Muscle layer of duodenum (tissue), 2 donors: Measurements from ENCODE around the gene PSMC5.
"Not testable (repeated sequence)": the region's sequence is repeated elsewhere in the genome, so short reads cannot be mapped to it uniquely, and the experiment has no call there.

Experiments used
- H3K27ac ChIP-seq: one replicate; pipeline ENCODE4 v1.7.0; 2013; ENCODE audit warnings: mild to moderate bottlenecking, low read length
- H3K27me3 ChIP-seq: one replicate; pipeline ENCODE4 v1.7.0; 2013; ENCODE audit warnings: low read depth, mild to moderate bottlenecking, control low read depth, low read length
- H3K36me3 ChIP-seq, 2 donors: one replicate each; pipeline ENCODE4 v1.7.0; 2013; ENCODE audit warnings: low read length in 2 of 2, control low read depth in 1 of 2, mild to moderate bottlenecking in 1 of 2; ENCODE audit not compliant: insufficient read depth in 2 of 2, control insufficient read depth in 1 of 2
- H3K4me1 ChIP-seq, 2 donors: one replicate each; pipeline ENCODE4 v1.7.0; 2013; ENCODE audit warnings: low read length in 2 of 2, mild to moderate bottlenecking in 2 of 2, control low read depth in 1 of 2, moderate library complexity in 1 of 2; ENCODE audit not compliant: insufficient read depth in 2 of 2, control insufficient read depth in 1 of 2
- H3K4me3 ChIP-seq, 2 donors: one replicate each; pipeline ENCODE4 v1.7.0; 2013; ENCODE audit warnings: low read length in 2 of 2, low read depth in 1 of 2, mild to moderate bottlenecking in 1 of 2
- H3K9me3 ChIP-seq, 2 donors: one replicate each; pipeline ENCODE4 v1.7.0; 2013; ENCODE audit warnings: low read length in 2 of 2, control low read depth in 1 of 2, mild to moderate bottlenecking in 1 of 2; ENCODE audit not compliant: control insufficient read depth in 1 of 2
- donor health status: healthy.

PSMC5 gene

DNA sequence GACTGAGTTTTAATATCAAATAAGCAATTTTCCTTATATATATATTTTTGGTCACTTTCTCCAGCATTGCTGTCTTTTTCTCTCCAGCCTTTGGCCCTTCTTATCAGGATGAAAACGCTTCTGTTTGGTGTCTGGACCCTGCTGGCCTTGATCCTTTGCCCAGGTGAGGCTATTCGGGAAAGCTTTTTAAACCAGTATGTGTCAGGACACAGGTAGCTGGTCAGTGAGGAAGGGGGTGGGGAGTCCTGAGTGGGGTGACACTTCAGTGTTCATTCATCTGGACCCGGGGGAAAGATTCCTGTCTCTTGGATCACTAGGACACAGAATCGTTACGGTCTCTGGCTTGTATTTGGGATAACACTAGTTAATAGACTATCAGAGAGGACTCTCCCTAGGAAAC is 27.5 kb downstream of the PSMC5 start:
- H3K27ac ChIP-seq: no peak overlapping the region
- no peaks in the 10 kb centered on the region for H3K4me1 ChIP-seq
- no peaks in the 10 kb centered on the region for H3K9me3 ChIP-seq
- H3K4me3 ChIP-seq: no peak overlapping the region
- H3K36me3 ChIP-seq: no peaks in the 10 kb centered on the region
- no peaks in the 10 kb centered on the region for H3K27me3 ChIP-seq

DNA sequence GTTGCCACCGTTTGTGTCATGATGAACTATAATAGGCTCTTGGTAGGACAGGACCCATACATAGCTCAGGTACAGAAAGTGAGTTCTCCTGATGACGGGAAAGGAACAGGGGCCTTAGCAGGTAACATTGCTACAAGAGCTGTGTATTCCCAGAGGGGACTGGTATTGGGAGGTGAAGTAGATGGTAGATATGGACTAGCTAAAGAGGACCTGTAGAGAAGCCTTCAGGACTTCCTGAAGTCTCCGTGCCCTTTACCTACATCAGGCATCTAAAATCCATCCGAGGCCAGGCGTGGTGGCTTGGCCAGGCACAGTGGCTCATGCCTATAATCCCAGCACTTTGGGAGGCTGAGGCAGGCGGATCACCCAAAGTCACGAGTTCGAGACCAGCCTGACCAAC is 28.0 kb downstream of the PSMC5 start:
- Histone ChIP-seq H3K27me3 (no peaks in the 10 kb centered on the region), H3K9me3 (no peaks in the 10 kb centered on the region), H3K4me3 (no peak overlapping the region), H3K4me1 (no peaks in the 10 kb centered on the region), H3K27ac (no peak overlapping the region), H3K36me3 (no peaks in the 10 kb centered on the region)

- H3K27ac ChIP-seq, H3K4me3 ChIP-seq, H3K9me3 ChIP-seq, H3K36me3 ChIP-seq, H3K4me1 ChIP-seq, H3K27me3 ChIP-seq: not testable (repeated sequence)
Observed at GRCh38 chr17:63856425-63856824, 29.2 kb downstream of the PSMC5 start.

GRCh38 chr17:63859257-63859656 is 32.0 kb downstream of the PSMC5 start:
- Histone ChIP-seq H3K4me3 (no peak overlapping the region), H3K9me3 (no peaks in the 10 kb centered on the region)

DNA sequence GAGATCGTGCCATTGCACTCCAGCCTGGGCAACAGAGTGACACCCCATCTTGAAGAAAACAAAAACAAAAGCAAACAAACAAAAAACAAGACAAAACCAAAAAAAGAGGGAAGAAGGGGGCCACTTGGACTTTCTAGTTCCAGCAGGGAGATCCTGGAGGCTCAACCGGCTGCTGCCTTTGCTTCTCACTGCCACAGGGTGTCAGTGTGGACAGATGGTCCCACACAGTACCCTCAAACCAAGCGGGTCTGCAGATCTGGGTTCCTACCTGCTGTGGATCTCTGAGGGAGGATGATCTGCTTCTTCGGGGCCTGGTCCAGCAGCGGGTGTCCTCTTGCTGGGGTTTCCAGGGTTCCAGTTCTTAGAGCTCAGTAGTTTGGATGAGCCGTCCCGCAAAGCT is 39.4 kb downstream of the PSMC5 start:
- H3K4me3 ChIP-seq: not testable (repeated sequence)

More at GRCh38 chr17:63859257-63859656, 32.0 kb downstream of the PSMC5 start:
- no peak overlapping the region for H3K27ac ChIP-seq
- H3K4me1 ChIP-seq: no peaks in the 10 kb centered on the region
- H3K36me3 ChIP-seq: no peaks in the 10 kb centered on the region
- no peaks in the 10 kb centered on the region for H3K27me3 ChIP-seq

GRCh38 chr17:63869491-63870291 is 42.5 kb downstream of the PSMC5 start:
- not testable (repeated sequence) for H3K36me3 ChIP-seq, H3K27me3 ChIP-seq, H3K4me3 ChIP-seq, H3K27ac ChIP-seq, H3K9me3 ChIP-seq, H3K4me1 ChIP-seq

More for the DNA sequence above, 39.4 kb downstream of the PSMC5 start:
- H3K27ac ChIP-seq, H3K27me3 ChIP-seq, H3K4me1 ChIP-seq, H3K9me3 ChIP-seq, H3K36me3 ChIP-seq: not testable (repeated sequence)

- not testable (repeated sequence) for H3K27ac ChIP-seq, H3K9me3 ChIP-seq, H3K27me3 ChIP-seq, H3K4me3 ChIP-seq, H3K4me1 ChIP-seq, H3K36me3 ChIP-seq
Observed at GRCh38 chr17:63870292-63870665, 43.0 kb downstream of the PSMC5 start.

GRCh38 chr17:63871646-63872365 is 44.6 kb downstream of the PSMC5 start:
- not testable (repeated sequence) for H3K4me3 ChIP-seq, H3K4me1 ChIP-seq

GRCh38 chr17:63873577-63873976 is 46.3 kb downstream of the PSMC5 start, which contains the start of gene CSH2:
Gene CSH2, minus strand, starts transcription at chr17:63873677. Its CDS starts 63 bp downstream, at chr17:63873614.
- not testable (repeated sequence) for H3K4me3 ChIP-seq, H3K4me1 ChIP-seq, H3K9me3 ChIP-seq, H3K36me3 ChIP-seq, H3K27me3 ChIP-seq, H3K27ac ChIP-seq

More at GRCh38 chr17:63871646-63872365, 44.6 kb downstream of the PSMC5 start:
- H3K36me3 ChIP-seq, H3K27ac ChIP-seq, H3K27me3 ChIP-seq, H3K9me3 ChIP-seq: not testable (repeated sequence)

GRCh38 chr17:63874061-63874626 is 46.9 kb downstream of the PSMC5 start:
- not testable (repeated sequence) for H3K4me3 ChIP-seq, H3K4me1 ChIP-seq, H3K9me3 ChIP-seq, H3K36me3 ChIP-seq, H3K27me3 ChIP-seq, H3K27ac ChIP-seq

GRCh38 chr17:63874693-63875092 is 47.5 kb downstream of the PSMC5 start:
- H3K4me1 ChIP-seq, H3K36me3 ChIP-seq, H3K9me3 ChIP-seq, H3K4me3 ChIP-seq, H3K27ac ChIP-seq, H3K27me3 ChIP-seq: not testable (repeated sequence)
